ENCODE measurements around the gene MAPKBP1.
A peak's percentile ranks its signal among the peaks of the same experiment; 100 is the strongest.

Gene MAPKBP1

DNA sequence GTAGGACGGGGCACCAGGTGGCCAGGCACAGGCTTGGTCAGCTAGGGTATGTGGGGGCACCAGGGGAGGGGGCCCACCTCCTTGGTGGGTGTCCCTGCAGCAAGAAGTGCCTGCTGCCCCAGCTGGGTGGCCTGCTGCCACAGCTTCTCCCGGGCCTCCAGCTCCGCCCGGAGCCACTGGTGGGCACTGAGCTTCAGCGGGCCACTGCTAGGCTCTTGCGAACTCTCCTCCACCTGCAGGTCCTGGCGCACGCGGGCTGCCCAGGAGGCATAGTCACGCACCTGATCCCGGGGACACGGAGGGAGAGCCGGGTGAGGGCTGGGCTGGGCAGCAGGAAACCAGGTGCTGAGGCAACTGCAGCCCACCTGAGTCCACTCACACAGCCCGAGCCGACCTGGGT is 94.0 kb downstream of the MAPKBP1 start:
- DNase-seq (ENCODE audit: low read depth), result no peak

DNA sequence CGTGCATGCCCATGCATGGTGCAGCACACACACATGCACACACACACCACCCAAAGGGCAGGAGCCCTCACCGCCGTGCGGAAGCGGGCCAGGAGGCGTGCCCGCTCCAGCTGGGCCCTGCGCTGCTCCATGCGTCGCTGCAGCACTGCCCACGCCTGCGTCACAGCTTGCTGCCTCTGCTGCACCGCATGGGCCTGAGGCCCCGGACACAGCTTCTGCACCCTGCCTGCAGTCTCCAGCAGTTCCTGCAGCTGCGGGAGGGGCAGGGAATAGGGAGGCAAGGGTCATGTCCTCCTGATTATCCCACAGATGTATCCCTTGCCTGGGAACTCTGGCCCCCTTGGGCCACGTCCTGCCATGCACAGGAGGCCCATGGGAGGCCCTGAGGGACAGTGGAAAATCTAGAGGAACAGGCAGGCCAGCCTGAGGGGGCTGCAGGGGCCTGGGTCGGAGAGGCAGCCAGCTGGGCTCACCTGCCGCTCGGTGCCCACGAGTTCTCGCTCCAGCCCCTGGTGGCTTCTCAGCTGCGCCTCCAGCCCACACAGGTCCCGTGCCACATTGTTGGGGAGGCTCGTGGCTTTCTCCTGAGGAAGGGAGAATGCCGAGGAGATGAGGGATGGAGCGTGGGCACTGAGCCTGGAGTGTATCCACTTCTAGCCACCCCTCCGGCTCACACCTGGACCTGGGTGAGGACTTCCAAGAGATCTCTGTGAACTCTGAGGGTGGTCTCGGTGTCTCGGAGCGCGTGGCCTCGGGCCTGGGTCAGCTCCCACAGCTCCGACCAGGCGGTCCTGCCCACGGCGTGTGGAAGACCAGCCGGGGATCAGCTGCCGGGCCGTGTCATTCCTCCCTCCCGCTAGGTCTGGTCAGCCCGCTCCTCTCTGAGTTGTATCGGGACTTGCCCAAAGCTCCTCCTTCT is 95.7 kb downstream of the MAPKBP1 start:
- no peak for DNase-seq (ENCODE audit: low read depth)

DNA sequence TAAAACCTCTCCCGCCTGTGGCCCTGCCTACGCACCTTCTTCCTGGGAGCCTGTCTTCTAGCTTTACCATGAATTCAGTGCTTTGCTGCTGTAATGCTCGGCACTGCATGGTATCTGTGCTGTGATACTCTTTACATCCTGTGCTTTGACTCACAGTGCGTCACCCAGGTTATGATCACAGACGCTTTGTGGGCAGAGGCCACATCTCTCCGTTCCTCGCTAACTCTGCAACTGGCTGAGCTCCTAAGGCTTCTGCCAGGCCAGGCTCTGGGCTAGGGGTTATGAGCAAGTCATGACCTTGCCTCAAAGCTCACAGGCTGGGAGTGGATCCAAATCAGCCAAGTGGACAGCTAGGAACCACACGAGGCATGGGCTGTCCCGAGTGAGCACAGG is 96.4 kb downstream of the MAPKBP1 start:
- peak; percentile 1 for DNase-seq (ENCODE audit: low read depth)

DNA sequence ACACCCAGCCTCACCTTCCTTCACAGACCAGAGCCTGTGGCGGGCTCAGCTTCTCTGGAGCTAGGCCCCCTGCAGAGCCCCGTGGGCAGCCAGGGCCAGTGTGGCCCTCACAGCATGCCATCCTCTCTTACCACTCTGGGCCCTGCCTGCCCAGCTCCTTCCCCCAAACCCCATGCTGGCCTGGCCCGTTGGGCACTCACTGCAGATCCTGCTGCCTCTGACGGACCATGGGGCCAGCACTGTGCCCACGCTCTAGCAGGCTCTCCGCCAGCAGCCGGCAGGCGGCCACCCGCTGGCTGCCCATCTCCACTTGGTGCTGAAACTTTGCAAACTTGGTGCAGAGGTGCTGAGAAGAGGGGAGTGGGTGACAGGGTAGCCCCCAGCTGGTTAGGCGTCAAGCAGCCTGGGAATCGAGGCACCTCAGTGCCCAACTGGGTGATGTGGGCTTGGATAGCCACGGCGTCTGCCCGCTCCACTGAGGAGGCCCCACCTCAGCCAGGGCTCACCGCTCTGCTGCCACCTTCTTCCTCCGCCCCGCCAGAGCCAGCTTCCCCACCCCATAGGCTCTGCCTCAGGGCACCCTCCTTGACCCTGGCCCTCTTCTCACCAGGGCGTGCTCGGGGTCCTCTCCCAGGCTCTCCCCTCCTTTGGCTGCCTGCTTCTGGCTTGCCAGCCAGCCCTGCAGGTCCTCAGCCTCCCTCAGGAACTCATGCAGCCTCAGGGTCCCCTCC is 97.1 kb downstream of the MAPKBP1 start:
- DNase-seq (ENCODE audit: low read depth), result no peak

DNA sequence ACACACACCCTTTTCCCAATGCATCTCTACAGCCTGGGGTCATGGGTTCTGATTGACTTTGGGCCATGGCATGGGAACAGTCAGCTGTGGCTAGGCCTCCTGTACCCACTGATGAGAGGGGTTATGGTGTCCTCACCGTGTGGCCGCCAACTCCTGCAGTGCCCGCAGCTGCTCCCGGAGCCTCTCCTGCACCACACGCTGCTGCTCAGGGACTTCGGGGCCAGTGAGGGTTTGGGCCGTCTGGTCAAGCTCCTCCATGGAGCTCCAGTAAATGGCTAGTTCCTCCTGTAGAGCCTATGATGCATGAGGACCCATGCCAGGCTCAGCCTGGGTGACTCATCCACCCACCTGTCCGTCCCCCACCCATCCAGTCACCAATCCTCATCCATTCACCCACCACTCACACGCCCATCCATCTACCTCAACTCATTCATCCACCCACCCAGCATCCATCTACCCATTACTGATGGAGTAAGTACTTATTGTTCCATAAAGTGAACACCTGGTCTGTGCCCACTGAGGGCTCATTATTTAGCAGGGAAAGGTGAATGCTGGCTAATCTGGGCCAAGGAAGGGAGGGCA is 98.0 kb downstream of the MAPKBP1 start:
- no peak for DNase-seq (ENCODE audit: low read depth)

DNA sequence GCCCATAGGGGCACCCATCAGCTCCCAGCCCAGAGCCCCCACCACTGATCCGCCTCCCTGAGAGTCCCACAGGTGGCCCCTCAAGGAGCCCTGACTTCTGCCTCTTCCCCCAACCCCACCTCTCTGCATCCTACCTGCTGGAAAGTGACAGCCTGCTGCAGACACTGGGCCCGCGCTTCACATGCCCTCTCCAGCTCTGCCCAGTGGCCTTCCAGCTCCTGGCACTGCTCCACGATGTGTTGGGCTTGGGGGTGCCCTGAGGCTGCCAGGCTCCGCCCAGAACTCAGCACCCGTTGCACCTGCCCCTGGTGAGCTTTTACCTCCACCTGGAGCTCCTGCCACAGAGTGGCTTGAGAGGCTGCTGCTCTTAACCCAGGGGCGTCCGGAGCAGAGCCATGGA is 99.4 kb downstream of the MAPKBP1 start:
- no peak for DNase-seq (ENCODE audit: low read depth)

DNA sequence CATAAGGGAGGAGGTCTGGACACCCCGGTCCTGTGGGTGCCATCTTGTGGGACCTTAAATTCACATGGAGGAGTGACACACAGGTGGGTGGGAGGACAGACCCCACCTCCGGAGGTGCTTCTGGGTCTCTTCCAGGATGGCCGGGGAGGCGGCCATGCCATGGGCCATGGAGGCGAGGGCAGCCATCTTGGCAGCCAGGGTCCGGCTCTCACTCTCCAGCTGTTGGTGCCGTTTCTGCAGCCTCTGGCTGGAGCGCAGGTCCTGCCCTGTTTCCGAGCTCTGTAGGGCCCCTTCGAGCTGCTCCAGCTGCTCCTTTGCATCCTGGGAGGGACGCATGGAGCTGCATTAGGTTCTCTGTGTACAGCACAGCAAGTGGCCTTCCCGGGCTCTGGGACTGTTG is 100.5 kb downstream of the MAPKBP1 start:
- no peak for DNase-seq (ENCODE audit: low read depth)

DNA sequence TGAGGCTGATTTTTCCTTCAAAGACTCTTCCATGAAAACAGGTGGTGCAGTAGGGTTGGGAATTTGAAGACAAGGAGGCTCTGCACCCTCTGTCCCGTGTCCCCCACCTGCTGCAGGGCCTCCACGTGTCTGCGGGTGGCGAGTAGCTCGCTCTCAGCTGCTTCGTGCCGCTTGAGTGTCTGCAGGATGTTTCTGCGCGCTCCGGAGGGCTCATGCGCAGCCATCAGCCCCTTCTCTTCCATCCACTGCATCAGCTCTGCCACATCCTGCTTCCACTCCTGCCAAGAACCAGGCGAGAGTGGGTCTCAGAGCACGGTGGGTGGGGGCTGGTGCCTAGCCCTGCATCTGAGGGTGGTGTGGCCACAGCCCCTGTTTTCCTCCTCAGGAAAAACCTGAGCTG is 101.7 kb downstream of the MAPKBP1 start:
- no peak for DNase-seq (ENCODE audit: low read depth)

DNA sequence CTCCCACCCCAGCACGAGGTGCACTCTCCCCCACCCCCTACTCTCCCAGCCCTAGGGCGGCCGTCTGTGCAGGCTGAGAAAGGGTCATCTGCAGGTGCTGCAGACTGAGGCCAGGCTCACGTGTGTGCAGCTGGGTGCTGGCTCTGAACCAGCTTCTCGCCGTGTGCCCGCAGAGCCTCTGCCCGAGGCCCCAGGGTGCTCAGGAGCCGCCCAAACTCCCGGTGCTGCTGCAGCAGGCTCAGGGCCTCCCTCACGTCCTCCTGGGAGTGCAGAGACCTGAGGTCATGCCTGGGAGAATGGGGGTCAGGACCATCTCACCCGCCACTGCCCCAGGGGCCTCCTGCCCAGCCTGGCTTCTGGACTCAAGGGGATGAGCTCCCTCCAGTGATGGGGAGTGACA is 102.4 kb downstream of the MAPKBP1 start:
- no peak for DNase-seq (ENCODE audit: low read depth)

All from GM04504 (cell line).